Activated CD4-positive, alpha-beta T cell treated with anti-CD3 and anti-CD28 coated beads for 4 hours (primary cell): ENCODE results near the gene MAST4.

ENCODE experiments used
- DNase-seq, 2 donors: peaks; one replicate each; pipeline ENCODE4 v3.0.0-alpha.2; 2020

The MAST4 gene

GRCh38 chr5:67201897-67202549 lies 605.8 kb downstream of the MAST4 start:
- DNase-seq = no peak

GRCh38 chr5:67202828-67203227 lies 606.6 kb downstream of the MAST4 start:
- DNase-seq = no peak

GRCh38 chr5:67203701-67204074 lies 607.5 kb downstream of the MAST4 start:
- DNase-seq = no peak

- DNase-seq = no peak
These were observed 608.6 kb downstream of the MAST4 start for GRCh38 chr5:67204821-67205220.

- DNase-seq = no peak
These were observed 609.8 kb downstream of the MAST4 start for GRCh38 chr5:67205981-67206380.

GRCh38 chr5:67206461-67206860 lies 610.3 kb downstream of the MAST4 start:
- no peak for DNase-seq

GRCh38 chr5:67206929-67207328 lies 610.7 kb downstream of the MAST4 start:
- peak; percentile 77 to 84 for DNase-seq

- no peak for DNase-seq
These were observed 612.2 kb downstream of the MAST4 start for GRCh38 chr5:67208403-67208802.

- DNase-seq = peak; percentile 57 to 75
These were observed 613.1 kb downstream of the MAST4 start for GRCh38 chr5:67209141-67209771.

- no peak for DNase-seq
These were observed 615.7 kb downstream of the MAST4 start for GRCh38 chr5:67211926-67212325.

GRCh38 chr5:67214036-67214435 lies 617.8 kb downstream of the MAST4 start:
- DNase-seq = no peak

- no peak for DNase-seq
These were observed 618.7 kb downstream of the MAST4 start for GRCh38 chr5:67214707-67215447.

- DNase-seq = peak; percentile 41 to 59
These were observed 619.6 kb downstream of the MAST4 start for GRCh38 chr5:67215519-67216471.

GRCh38 chr5:67216564-67216963 lies 620.4 kb downstream of the MAST4 start:
- no peak for DNase-seq
